Brain microvascular endothelial cell (primary cell): ENCODE results near the gene TMEM250.

Source experiments
- DNase-seq: peaks from one replicate; pipeline ENCODE4 v3.0.0-alpha.2; 2020
- H3K27ac ChIP-seq: fragments of 250-450 bp; sonication (Bioruptor Pico); 2 replicates; pipeline ENCODE4 v1.5.1; 2020; ENCODE audit warnings: mild to moderate bottlenecking, moderate library complexity
- H3K27me3 ChIP-seq: fragments of 250-450 bp; sonication (Bioruptor Pico); replicated peaks from 2 replicates; pipeline ENCODE4 v1.5.1; 2020; ENCODE audit warnings: mild to moderate bottlenecking
- H3K36me3 ChIP-seq: fragments of 250-450 bp; sonication (Bioruptor Pico); replicated peaks from 2 replicates; pipeline ENCODE4 v1.5.1; 2020; ENCODE audit warnings: mild to moderate bottlenecking
- H3K4me3 ChIP-seq: 2 replicates; pipeline ENCODE4 v1.5.1; 2011; ENCODE audit warnings: low read depth, mild to moderate bottlenecking, control low read depth, low read length, moderate library complexity
- CTCF ChIP-seq: IDR thresholded peaks from 2 replicates; pipeline ENCODE4 v1.5.1; 2011; ENCODE audit warnings: low read depth, mild to moderate bottlenecking, moderate library complexity, low read length, control low read depth, inconsistent platforms; ENCODE audit errors: missing control alignments
- in situ Hi-C: cut with HindIII; loops from 2 replicates; pipeline ENCODE4 v1.10.0; 2017; ENCODE audit warnings: low sequenced_read_pairs, low pct_ligation_motif_present

The TMEM250 gene

GRCh38 chr9:136118320-136119060 lies at the start of gene TMEM250:
TMEM250 (minus strand) TSS chr9:136118875; CDS start chr9:136116900, 1,975 bp downstream.
- Histone ChIP-seq H3K36me3 (no peaks in the 10 kb centered on the region), H3K27me3 (no peaks in the 10 kb centered on the region), H3K27ac (peak within 1 kb of the TSS; percentile 77), H3K4me3 (peak within 1 kb of the TSS; percentile 71)
- in situ Hi-C loops, result no loop called here
- peak; percentile 3 for TF ChIP-seq CTCF
- DNase-seq, result peak; percentile 88

GRCh38 chr9:136163248-136163850 lies 44.7 kb upstream of the TMEM250 start:
- TF ChIP-seq CTCF, result no peak
- in situ Hi-C loops, result no loop called here
- peaks cover 2% of the 10 kb centered on the region for H3K27me3 ChIP-seq
- H3K36me3 ChIP-seq, result no peaks in the 10 kb centered on the region
- DNase-seq, result no peak
- no peak overlapping the region for H3K27ac ChIP-seq
- H3K4me3 ChIP-seq, result no peak overlapping the region

- TF ChIP-seq CTCF, result no peak
- Histone ChIP-seq H3K4me3 (no peak overlapping the region), H3K27ac (no peak overlapping the region), H3K36me3 (no peaks in the 10 kb centered on the region), H3K27me3 (peaks cover 5% of the 10 kb centered on the region)
- in situ Hi-C loops, result no loop called here
- DNase-seq, result no peak
Observed at GRCh38 chr9:136160995-136161610, 42.4 kb upstream of the TMEM250 start.

- no peak for TF ChIP-seq CTCF
- Histone ChIP-seq H3K27ac (no peak overlapping the region), H3K36me3 (no peaks in the 10 kb centered on the region), H3K4me3 (no peak overlapping the region), H3K27me3 (peaks cover 6% of the 10 kb centered on the region)
- in situ Hi-C loops, result no loop called here
- no peak for DNase-seq
Observed at GRCh38 chr9:136160381-136160841, 41.7 kb upstream of the TMEM250 start.

- no peak for TF ChIP-seq CTCF
- DNase-seq, result no peak
- Histone ChIP-seq H3K4me3 (no peak overlapping the region), H3K27ac (no peak overlapping the region), H3K27me3 (peaks cover 8% of the 10 kb centered on the region), H3K36me3 (no peaks in the 10 kb centered on the region)
- in situ Hi-C loops, result no loop called here
Observed at GRCh38 chr9:136159851-136160250, 41.2 kb upstream of the TMEM250 start.
